Endothelial cell of umbilical vein (primary cell): ENCODE data around the gene SLAIN2. TPM values are rescaled to one million over a fixed set of nuclear protein-coding genes. Genes with fewer than 3 reads are reported as not detected.

Experiments
- BruUV-seq: library from RNA; stranded (reverse); fragments of 400-500 nt; replicated peaks from 2 replicates; lab custom pipeline; 2021; lab: Mats Ljungman, UMichigan
- CTCF ChIA-PET: fragments of 300-600, 350-600 bp; sonication (Branson Sonifier 250); formaldehyde crosslinking; loops from one replicate; lab custom pipeline; 2021; ENCODE audit warnings: antibody characterized with exemption, inconsistent platforms; lab: Charles Lee
- POLR2A ChIA-PET: fragments of 300-600, 350-600 bp; sonication (Branson Sonifier 250); formaldehyde crosslinking; loops from one replicate; lab custom pipeline; 2021; ENCODE audit warnings: antibody characterized with exemption, inconsistent platforms; lab: Charles Lee
- DNase-seq: peaks from one replicate; pipeline ENCODE4 v3.0.0-alpha.2; 2011; ENCODE audit warnings: low read depth, low spot score
- FAIRE-seq: peaks from 2 replicates; lab custom pipeline; 2011; peaks lifted over from hg19 to GRCh38; lab: Jason Lieb, UNC
- H2AFZ ChIP-seq: 2 replicates; pipeline ENCODE4 v1.6.0; 2012; ENCODE audit warnings: low read depth, low read length, control low read depth, inconsistent platforms
- H3K27ac ChIP-seq: 2 replicates; pipeline ENCODE4 v1.5.1; 2011; ENCODE audit warnings: low read depth, mild to moderate bottlenecking, control low read depth, low read length, moderate library complexity; ENCODE audit not compliant: insufficient read depth
- H3K27me3 ChIP-seq, 2 experiments: 2 replicates each; pipeline versions ENCODE4 v1.6.0 to v1.6.1; 2011; ENCODE audit warnings: low read length in 2 of 2, mixed read lengths in 1 of 2; ENCODE audit not compliant: control insufficient read depth in 2 of 2, insufficient read depth in 2 of 2
- H3K36me3 ChIP-seq, 2 experiments: 2 replicates in 1 of 2; 3 replicates in 1 of 2; pipeline ENCODE4 v1.5.1; 2011; ENCODE audit warnings: low read length in 2 of 2, mild to moderate bottlenecking in 1 of 2, moderate library complexity in 1 of 2; ENCODE audit not compliant: control insufficient read depth in 2 of 2, insufficient read depth in 2 of 2; ENCODE audit errors: extremely low read depth in 1 of 2
- H3K4me1 ChIP-seq: 3 replicates; pipeline ENCODE4 v1.5.1; 2011; ENCODE audit warnings: mild to moderate bottlenecking, low read length; ENCODE audit not compliant: control insufficient read depth, insufficient read depth; ENCODE audit errors: extremely low read depth
- H3K4me2 ChIP-seq: 2 replicates; pipeline ENCODE4 v1.6.1; 2011; ENCODE audit warnings: low read length, control low read depth, mixed read lengths; ENCODE audit not compliant: insufficient read depth
- H3K4me3 ChIP-seq, 3 experiments: fragments of 200-600 bp in 1 of 3; sonication (generic), shearing (Covaris generic) in 1 of 3; replicated peaks in 1 of 3; 2 replicates each; pipeline ENCODE4 v1.5.1; 2011 to 2016; ENCODE audit warnings: control low read depth in 3 of 3, low read length in 3 of 3, mild to moderate bottlenecking in 2 of 3, inconsistent platforms in 1 of 3, low read depth in 1 of 3, moderate library complexity in 1 of 3; ENCODE audit not compliant: insufficient read depth in 1 of 3
- H3K79me2 ChIP-seq: 2 replicates; pipeline ENCODE4 v1.6.0; 2012; ENCODE audit warnings: low read length, inconsistent platforms; ENCODE audit not compliant: control insufficient read depth, insufficient read depth
- H3K9ac ChIP-seq: replicated peaks from 2 replicates; pipeline ENCODE3; 2011; ENCODE audit warnings: low read length, control low read depth; ENCODE audit not compliant: insufficient read depth; ENCODE audit errors: extremely low read depth
- H3K9me1 ChIP-seq: replicated peaks from 3 replicates; pipeline ENCODE4 v1.6.0; 2011; ENCODE audit warnings: mild to moderate bottlenecking, low read length; ENCODE audit not compliant: control insufficient read depth, insufficient read depth; ENCODE audit errors: extremely low read depth
- H3K9me3 ChIP-seq: replicated peaks from 2 replicates; pipeline ENCODE4 v1.5.1; 2012; ENCODE audit warnings: low read length, inconsistent platforms; ENCODE audit not compliant: control insufficient read depth, insufficient read depth
- H4K20me1 ChIP-seq: replicated peaks from 2 replicates; pipeline ENCODE3; 2011; ENCODE audit warnings: mild to moderate bottlenecking, low read length; ENCODE audit not compliant: control insufficient read depth, insufficient read depth; ENCODE audit errors: extremely low read depth
- EZH2 ChIP-seq: IDR thresholded peaks from 2 replicates; pipeline ENCODE4 v1.6.1; 2012; ENCODE audit warnings: borderline replicate concordance, low read depth, mild to moderate bottlenecking, moderate library complexity, low read length, inconsistent platforms; ENCODE audit not compliant: severe bottlenecking
- FOS ChIP-seq: IDR thresholded peaks from 2 replicates; pipeline ENCODE4 v1.6.1; 2011; ENCODE audit warnings: mild to moderate bottlenecking, low read length, moderate library complexity, borderline replicate concordance; ENCODE audit not compliant: insufficient read depth
- GATA2 ChIP-seq: IDR thresholded peaks from 2 replicates; pipeline ENCODE4 v1.7.0; 2011; ENCODE audit warnings: low read depth, mild to moderate bottlenecking, moderate library complexity, mixed read lengths, low read length; ENCODE audit not compliant: insufficient read length, insufficient read depth
- JUN ChIP-seq: IDR thresholded peaks from 2 replicates; pipeline ENCODE4 v1.6.1; 2011; ENCODE audit warnings: borderline replicate concordance, low read depth; ENCODE audit not compliant: insufficient read length, insufficient read depth
- MAX ChIP-seq: IDR thresholded peaks from 2 replicates; pipeline ENCODE4 v1.6.1; 2011; ENCODE audit not compliant: insufficient read depth, insufficient read length
- MYC ChIP-seq: IDR thresholded peaks from one replicate; pipeline ENCODE4 v1.6.1; 2011; ENCODE audit warnings: mild to moderate bottlenecking, low read depth, low read length
- POLR2A ChIP-seq: IDR thresholded peaks from 2 replicates; pipeline ENCODE4 v1.6.1; 2012; ENCODE audit warnings: low read depth, mild to moderate bottlenecking, control low read depth, low read length
- POLR2AphosphoS5 ChIP-seq: IDR thresholded peaks from 2 replicates; pipeline ENCODE4 v1.6.1; 2012; ENCODE audit warnings: low read depth, mild to moderate bottlenecking, control low read depth, low read length, moderate library complexity; ENCODE audit not compliant: insufficient read depth
- dilution Hi-C: fragments of 300-500 bp; cut with MboI; formaldehyde crosslinking; loops from one replicate; pipeline ENCODE4 v1.15.0; 2019; ENCODE audit warnings: low sequenced_read_pairs; ENCODE audit not compliant: extremely low pct_ligation_motif_present
- intact Hi-C: fragments of 100-400 bp; cut with micrococcal nuclease; formaldehyde crosslinking; loops from one replicate; pipeline ENCODE4 v1.10.0; 2022
- polyA plus RNA-seq, 4 experiments: library from polyadenylated mRNA; depleted of rRNA in 3 of 4; stranded (reverse) in 3 of 4; unstranded in 1 of 4; fragments of >200 nt; gene quantifications; 2 replicates each; pipeline versions ENCODE4 v1.2.1 to v1.2.3, GENCODE V29; 2011 to 2012; ENCODE audit warnings: missing spikeins in 1 of 4
- total RNA-seq: library from RNA; stranded (reverse); gene quantifications from 2 replicates; pipeline ENCODE4 v1.2.3, GENCODE V29; 2021
- TF ChIP-seq, protein P1 (sequence below), 2 donors: IDR thresholded peaks; 1 replicate in 1 of 2; 2 replicates in 1 of 2; pipeline ENCODE4 v1.5.1; 2011; ENCODE audit warnings: low read length in 2 of 2, mild to moderate bottlenecking in 2 of 2, moderate library complexity in 2 of 2, control low read depth in 1 of 2, inconsistent platforms in 1 of 2, low read depth in 1 of 2; ENCODE audit not compliant: insufficient read depth in 1 of 2; ENCODE audit errors: extremely low read depth in 1 of 2

The SLAIN2 gene
- total and polyA plus RNA-seq, 2 donors (not counting 3 experiments of a cell fraction or from before 2014, with no cell fraction given), result 27.4 to 49.5 TPM

DNA sequence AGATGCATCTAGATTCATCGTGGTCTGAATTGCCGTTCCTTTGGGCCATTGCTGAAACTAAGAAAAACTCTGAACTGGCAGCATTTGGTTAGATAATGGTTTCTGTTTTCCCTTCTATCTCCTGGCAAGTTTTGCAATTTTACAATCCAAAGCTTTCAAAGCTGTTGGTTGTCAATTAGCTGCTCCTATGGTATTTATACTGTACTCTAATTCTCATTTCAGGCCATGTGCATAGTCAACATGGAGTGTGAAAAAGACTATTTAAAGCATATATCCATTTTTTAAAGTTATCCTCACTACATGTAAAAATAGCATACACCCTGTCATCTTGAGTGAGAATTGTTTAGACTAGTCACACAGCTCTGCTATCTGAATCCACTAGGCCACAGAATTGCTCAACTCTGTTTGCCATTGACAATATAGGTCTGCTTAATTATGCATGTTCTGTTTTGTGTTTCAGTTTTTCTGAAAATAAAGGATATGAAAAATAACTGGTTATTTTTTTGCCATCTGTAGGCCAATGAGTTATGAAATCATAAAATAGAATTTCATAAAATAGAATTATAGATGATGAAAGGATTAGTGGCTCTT, 44.0 kb upstream of the SLAIN2 start:
- Histone ChIP-seq H3K4me3 (no peak overlapping the region), H2AFZ (no peak overlapping the region), H3K9ac (no peak overlapping the region), H3K27me3 (peaks cover 10 to 14% of the 10 kb centered on the region in 2 experiments), H3K79me2 (no peaks in the 10 kb centered on the region), H4K20me1 (no peaks in the 10 kb centered on the region), H3K27ac (no peak overlapping the region), H3K9me3 (no peaks in the 10 kb centered on the region), H3K4me1 (no peaks in the 10 kb centered on the region), H3K9me1 (no peaks in the 10 kb centered on the region), H3K36me3 (no peaks in the 10 kb centered on the region), H3K4me2 (no peak overlapping the region)
- BruUV-seq, result no TSS peak
- intact Hi-C loops (no loop called here), dilution Hi-C loops (no loop called here)
- POLR2A ChIA-PET, result no interaction called here
- DNase-seq (no peak), FAIRE-seq (no peak)
- TF ChIP-seq MAX, result no peak
- TF ChIP-seq MYC, result no peak
- no peak for TF ChIP-seq EZH2
- TF ChIP-seq GATA2, result no peak
- TF ChIP-seq POLR2A, result no peak
- no peak for TF ChIP-seq FOS
- TF ChIP-seq, protein P1, sequence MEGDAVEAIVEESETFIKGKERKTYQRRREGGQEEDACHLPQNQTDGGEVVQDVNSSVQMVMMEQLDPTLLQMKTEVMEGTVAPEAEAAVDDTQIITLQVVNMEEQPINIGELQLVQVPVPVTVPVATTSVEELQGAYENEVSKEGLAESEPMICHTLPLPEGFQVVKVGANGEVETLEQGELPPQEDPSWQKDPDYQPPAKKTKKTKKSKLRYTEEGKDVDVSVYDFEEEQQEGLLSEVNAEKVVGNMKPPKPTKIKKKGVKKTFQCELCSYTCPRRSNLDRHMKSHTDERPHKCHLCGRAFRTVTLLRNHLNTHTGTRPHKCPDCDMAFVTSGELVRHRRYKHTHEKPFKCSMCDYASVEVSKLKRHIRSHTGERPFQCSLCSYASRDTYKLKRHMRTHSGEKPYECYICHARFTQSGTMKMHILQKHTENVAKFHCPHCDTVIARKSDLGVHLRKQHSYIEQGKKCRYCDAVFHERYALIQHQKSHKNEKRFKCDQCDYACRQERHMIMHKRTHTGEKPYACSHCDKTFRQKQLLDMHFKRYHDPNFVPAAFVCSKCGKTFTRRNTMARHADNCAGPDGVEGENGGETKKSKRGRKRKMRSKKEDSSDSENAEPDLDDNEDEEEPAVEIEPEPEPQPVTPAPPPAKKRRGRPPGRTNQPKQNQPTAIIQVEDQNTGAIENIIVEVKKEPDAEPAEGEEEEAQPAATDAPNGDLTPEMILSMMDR (IDR thresholded peaks at IDR 0.05; ENCODE audit: extremely low read depth in 1 of 2, insufficient read depth in 1 of 2, low read depth in 1 of 2, low read length in 2 of 2), result no peak
- TF ChIP-seq JUN, result no peak
- no peak for TF ChIP-seq POLR2AphosphoS5
- CTCF ChIA-PET, result no interaction called here
